ENCODE data around the gene TBL3.

The TBL3 gene

DNA sequence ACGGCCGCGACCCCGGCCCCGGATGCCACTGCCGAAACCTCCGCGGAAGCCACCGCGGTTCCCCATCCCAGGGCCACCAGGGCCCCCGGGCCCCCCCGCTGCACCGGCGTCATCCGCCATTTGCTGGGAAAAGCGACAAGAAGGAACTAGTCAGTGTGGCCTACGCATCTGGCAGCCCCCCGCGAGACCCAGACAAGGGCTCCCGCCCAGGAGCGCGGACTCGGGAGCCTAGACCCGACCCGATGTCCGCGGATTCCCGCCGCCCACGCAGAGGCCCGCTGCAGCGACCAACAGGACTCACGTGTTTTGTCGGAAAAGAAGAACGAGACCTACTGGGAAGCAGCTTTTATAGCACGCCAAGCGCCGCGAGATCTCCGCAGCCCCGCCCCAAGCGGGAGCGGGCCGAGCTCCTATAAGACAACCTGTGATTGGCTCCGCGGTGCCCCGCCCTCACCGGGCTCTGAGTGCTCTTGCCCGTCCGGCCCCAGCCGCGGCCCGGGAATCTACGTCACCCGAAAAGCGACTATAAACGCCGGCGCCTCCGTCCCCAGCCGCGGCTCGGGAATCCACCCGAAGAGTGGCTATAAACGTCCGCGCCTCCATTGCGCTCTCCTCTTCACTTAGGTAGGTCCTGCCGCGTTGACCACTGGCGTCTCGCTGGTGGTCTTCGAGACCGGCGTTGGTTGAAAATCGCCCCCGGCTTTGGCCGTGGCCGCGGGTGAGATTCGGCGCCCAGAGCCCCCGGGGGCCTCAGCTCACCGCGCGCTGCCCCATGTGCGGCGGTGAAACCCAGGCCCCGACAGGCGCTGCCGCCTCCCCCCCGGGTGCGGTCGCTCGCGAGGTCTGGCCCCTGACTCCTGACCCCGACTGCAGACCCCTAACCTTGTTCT is 7.1 kb upstream of the TBL3 start, which contains the start of gene RPS2:
RPS2 (minus strand) TSS at position 321 of the 890 bp plus-strand sequence; CDS start at position 120, 201 bp downstream.
- peak; percentile 85 for DNase-seq (ENCODE audit: low read depth)

DNA sequence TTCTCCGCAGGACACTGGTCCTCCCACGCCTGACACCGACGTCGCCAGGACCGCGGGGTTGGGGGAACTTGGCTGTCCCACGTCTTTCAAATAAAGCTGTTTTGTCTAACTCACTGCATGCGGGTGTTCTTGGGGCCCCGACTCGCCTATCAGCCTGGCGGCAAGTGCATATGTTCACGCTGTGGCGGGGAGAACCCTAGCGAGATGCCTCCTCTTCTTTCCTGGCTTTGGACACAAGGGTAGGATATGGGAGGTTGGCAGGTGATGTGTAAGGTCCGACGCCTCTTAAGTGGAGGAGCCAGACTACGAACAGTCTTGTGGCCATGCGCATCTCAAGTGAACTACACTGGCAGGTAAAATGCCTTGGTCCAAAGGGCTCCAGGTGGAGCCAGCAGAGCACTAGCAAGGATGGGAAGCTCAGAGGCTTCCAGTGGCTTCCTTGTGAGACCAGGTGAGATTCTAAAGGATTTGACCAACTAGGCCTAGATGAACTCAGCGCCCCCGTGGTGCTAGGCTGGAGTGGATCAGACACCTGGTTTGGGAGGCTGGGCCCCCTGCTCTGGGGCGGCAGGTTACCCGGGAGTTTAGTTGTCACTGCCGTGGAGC is 6.4 kb upstream of the TBL3 start:
- DNase-seq (ENCODE audit: low read depth), result no peak

DNA sequence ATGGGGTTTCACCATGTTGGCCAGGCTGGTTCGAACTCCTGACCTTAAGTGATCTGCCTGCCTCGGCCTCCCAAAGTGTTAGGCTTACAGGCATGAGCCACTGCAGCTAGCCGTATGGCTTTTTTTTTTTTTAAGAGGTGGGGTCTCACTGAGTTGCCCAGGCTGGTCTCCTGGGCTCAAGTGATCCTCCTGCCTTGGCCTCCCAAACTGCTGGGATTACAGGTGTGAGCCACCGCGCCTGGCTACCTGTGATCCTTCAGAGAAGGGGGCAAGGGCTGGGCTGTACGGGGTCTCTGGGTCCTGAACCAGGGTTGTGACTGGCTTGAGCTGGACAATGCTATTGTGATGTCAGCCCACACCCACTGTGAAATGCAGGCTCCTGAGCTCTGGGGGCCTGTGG is 5.4 kb upstream of the TBL3 start, which contains the start of gene RNF151:
RNF151 (plus strand) TSS at position 397 of the 400 bp plus-strand sequence. CDS start 26 bp downstream, outside the sequence.
- DNase-seq (ENCODE audit: low read depth), result no peak

DNA sequence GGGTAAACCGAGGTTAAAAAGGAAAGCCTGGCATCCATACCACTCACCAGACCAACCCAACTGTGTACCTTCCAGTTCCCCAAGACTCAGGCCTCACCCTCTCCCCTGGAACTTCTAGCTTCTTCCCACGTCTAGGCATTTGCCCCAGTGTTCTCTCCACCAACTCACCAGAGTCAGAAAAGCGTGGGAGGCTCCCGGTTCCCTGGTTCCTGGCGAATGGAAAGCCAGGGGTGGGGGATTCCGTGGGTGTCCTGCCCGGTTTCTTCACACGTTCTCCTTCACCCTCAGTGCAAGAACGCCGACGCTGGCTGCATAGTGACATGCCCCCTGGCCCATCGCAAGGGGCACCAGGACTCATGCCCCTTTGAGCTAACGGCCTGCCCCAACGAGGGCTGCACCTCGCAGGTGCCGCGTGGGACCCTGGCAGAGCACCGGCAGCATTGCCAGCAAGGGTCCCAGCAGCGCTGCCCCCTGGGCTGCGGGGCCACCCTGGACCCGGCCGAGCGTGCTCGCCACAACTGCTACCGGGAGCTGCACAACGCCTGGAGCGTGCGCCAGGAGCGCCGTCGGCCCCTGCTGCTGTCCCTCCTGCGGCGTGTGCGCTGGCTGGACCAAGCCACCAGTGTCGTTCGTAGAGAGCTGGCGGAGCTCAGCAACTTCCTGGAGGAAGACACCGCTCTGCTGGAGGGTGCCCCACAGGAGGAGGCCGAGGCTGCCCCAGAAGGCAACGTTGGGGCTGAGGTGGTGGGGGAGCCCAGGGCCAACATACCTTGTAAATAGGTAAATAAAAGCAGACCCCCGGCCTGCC is 3.5 kb upstream of the TBL3 start:
- DNase-seq (ENCODE audit: low read depth), result no peak

DNA sequence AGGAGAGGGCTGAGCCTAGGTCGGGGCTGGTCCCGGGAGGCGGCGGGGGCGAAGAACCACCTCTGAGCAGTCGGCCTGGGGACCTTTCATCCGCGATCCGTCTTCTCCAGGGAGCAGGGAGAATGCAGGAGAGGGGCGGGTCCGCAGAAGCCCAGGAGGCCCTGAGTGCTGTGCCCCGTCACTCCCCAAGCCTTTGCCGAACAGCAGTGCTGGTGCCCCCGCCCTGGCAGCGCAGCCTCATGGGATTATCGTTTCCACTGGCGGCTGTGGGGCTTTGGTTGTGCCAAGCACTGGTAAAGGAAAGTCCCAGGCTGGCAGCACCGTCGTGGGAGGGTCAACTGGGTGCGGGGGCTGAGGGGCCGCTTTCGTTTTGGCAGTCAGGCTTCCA is 631 bp downstream of the TBL3 start:
- no peak for DNase-seq (ENCODE audit: low read depth)

DNA sequence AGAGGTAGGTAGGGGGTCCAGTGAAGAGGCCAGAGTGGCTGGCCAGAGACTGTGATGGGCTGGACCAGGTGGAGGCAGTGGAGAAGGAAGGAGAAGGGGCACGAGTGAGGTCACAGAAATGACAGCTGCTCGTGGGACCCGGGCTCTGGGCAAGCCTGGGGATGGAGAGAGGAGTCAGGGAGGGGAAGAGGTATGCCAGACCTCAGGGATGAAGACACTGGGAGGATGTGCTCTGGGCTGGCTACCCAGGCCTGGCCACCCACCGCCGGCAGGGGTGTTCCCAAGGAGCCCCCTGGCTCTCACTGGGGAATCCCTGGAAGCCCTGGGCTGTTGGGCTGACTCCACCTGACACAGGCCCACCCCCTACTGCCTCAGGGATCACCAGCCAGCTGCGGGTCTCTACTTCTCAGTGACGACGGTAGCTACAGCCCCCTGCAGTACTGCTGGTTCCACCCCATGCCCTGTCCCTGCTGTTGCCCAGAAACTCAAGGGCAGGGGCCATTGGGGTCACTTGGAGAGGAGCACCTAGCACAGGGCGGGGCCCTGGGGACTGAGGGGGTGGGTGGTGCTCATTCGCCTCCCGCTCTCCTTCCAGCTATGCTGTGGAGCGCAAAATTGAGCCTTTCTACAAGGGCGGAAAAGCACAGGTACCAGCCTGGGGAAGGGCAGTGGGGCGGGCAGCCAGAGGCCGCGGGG is 1.8 kb downstream of the TBL3 start:
- DNase-seq (ENCODE audit: low read depth), result no peak

DNA sequence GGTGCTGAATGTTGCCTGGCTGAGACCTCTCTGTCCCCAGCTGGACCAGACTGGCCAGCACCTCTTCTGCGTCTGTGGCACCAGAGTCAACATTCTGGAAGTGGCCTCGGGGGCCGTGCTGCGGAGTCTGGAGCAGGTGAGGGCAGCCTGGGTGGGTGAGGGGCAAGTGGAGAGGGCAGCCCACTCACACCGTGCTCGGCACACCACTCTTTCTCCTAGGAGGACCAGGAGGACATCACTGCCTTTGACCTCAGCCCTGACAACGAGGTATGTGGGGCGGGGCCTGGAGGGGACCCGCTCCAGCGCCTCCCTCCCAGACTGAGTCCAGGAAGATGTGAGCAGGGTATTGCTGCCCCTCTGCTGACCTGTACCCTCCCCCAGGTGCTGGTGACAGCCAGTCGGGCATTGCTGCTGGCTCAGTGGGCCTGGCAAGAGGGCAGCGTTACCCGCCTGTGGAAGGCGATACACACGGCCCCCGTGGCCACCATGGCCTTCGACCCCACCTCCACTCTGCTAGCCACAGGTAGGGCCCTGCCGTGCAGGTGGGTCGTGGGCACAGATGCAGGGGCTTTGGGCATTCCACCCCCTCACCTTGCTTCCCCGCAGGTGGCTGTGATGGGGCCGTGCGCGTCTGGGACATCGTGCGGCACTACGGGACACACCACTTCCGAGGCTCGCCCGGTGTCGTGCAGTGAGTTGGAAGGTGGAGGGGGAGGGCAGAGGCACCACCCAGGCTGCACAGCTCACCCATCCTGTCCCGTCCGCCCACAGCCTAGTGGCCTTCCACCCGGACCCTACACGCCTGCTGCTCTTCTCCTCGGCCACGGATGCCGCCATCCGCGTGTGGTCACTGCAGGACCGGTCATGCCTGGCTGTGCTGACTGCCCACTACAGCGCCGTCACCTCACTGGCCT is 2.6 kb downstream of the TBL3 start:
- DNase-seq (ENCODE audit: low read depth), result no peak

DNA sequence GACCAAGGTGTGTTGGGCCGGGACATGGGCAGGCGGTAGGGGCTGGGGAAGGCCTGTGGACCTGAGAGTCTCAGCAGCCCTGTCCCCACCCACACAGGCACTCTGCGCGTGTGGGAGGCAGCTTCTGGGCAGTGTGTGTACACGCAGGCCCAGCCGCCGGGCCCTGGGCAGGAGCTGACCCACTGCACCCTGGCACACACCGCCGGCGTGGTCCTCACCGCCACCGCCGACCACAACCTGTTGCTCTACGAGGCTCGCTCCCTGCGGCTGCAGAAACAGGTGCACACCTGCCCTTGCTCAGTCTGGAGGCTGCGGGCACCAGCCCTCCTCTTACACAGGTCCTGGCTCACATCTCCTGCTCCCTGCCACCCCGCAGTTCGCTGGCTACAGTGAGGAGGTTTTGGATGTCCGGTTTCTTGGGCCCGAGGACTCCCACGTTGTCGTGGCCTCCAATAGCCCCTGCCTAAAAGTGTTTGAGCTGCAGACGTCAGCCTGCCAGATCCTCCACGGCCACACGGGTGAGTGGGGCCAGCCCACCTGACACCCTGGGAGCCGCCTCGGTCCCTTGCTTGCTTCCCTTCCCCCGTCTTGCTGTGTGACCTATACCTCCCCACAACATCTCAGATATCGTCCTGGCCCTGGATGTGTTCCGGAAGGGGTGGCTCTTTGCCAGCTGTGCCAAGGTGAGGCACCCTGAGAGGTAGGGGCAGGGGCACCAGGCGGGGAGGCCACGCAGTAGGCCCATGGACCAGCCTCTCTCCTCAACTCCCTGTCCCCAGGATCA is 3.8 kb downstream of the TBL3 start:
- DNase-seq (ENCODE audit: low read depth), result no peak

DNA sequence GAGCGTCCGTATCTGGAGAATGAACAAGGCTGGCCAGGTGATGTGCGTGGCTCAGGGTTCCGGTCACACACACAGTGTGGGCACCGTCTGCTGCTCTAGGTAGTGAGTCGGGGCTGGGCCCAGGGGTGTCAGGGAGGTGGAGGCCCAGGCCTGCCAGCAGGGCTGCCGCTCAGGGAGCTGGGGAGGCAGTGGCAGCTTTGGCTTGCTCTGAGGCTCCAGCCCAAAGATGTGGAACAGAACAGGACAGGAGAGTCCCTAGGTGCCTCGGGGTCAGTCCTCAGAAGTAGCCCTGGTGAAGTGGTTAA is 4.3 kb downstream of the TBL3 start:
- no peak for DNase-seq (ENCODE audit: low read depth)

DNA sequence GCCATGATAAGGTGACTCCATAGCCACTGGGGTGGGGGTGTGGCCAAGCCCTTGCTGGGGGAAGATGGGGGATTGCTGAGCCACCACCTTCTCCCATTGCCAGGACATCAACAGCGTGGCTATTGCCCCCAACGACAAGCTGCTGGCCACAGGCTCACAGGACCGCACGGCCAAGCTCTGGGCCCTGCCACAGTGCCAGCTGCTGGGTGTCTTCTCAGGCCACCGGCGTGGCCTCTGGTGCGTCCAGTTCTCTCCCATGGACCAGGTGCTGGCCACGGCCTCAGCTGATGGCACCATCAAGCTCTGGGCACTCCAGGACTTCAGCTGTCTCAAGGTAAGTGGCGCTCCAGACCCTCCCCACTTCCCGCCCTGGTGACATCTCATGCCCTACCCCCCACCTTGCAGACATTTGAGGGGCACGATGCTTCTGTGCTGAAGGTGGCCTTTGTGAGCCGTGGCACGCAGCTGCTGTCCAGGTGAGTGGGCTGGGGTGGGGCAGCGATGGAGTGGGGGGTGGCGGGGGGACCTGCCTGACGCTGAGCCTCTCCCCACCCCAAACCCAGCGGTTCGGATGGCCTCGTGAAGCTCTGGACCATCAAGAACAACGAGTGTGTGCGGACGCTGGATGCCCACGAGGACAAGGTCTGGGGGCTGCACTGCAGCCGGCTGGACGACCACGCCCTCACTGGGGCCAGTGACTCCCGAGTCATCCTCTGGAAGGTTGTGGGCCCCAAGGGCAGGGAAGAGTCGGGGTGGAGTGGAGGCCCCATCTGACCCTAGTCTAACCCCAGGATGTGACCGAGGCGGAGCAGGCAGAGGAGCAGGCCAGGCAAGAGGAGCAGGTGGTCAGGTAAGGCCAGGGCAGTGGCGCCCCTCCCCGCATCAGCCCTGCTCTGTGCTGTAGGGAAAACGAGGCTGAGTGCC is 5.4 kb downstream of the TBL3 start:
- DNase-seq (ENCODE audit: low read depth), result no peak

DNA sequence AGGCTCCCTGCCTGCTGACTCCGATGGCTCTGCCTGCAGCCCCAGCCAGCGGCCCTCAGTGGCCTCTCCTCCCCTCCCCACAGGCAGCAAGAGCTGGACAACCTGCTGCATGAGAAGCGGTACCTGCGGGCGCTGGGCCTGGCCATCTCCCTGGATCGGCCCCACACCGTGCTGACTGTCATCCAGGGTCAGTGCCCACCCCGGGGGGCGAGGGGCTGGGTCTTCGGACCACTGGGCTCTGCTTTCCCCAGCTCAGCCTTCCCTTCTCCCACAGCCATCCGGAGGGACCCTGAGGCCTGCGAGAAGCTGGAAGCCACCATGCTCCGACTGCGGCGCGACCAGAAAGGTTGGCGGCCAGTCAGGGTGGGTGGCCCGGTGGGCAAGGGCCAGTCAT is 6.0 kb downstream of the TBL3 start:
- DNase-seq (ENCODE audit: low read depth), result no peak

DNA sequence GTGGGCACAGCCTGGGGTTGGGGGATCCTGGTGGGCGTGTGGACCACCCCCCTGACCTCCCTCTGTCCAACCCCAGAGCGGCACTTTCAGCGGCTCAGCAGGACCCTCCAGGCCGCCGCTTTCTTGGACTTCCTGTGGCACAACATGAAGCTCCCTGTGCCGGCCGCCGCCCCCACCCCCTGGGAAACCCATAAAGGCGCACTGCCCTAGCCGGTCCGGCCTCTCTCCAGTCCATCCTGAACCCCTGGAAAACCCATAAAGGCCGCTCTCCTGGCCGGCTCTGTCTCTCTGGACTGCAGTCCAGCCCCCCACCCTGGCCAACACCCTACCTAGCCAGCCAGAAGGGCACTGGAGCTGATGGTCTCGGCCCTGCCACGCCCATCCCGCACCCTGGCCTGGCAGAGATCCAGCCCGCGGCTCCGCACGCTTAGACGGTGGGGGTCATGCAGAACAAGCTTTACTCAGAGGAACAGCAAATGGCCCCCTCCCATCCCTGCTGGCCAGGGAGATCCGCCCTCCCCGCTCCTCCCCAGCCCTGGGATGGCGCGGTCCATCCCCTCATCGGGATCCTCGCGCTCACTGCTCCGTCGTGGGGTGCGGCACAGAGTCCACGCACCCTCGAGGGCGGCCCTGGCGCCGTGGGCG is 6.7 kb downstream of the TBL3 start:
- DNase-seq (ENCODE audit: low read depth), result no peak

DNA sequence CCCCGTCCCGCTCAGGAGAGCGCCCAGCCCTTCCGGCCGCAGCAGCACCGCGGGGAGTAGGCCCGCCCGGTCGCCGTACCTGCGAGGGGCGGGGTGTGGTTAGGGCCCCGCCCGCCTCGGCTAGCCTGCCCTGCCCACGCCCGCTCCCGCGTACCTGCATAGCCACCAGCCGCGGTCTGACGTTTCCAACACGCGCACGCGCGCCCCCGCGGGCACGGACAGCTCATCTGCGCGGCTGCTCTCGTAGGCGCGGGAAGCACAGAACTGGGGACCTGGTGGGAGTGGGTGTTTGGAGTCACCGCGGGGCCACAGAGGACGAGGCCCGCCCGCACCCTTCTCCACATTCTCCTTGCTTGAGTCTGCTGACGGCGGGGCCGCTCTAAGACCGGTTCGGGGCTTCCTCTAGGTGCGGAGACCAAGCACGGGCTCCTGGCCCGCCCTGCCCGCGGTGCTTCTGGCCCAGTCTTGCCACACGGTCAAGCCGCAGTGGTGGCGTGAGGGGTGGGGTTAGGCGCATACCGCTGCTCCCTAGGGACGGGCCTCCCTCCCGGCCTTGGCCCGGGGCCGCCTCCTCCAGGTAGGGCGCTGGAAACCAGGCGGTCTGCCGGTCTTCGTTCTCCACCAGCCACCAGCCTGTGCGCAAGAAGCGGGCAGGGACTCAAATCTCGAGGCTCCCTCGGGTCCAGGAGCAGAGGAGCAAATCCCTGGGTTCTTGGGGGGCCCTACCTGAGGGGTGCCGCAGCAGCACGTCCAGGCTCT is 7.6 kb downstream of the TBL3 start:
- DNase-seq (ENCODE audit: low read depth), result no peak

DNA sequence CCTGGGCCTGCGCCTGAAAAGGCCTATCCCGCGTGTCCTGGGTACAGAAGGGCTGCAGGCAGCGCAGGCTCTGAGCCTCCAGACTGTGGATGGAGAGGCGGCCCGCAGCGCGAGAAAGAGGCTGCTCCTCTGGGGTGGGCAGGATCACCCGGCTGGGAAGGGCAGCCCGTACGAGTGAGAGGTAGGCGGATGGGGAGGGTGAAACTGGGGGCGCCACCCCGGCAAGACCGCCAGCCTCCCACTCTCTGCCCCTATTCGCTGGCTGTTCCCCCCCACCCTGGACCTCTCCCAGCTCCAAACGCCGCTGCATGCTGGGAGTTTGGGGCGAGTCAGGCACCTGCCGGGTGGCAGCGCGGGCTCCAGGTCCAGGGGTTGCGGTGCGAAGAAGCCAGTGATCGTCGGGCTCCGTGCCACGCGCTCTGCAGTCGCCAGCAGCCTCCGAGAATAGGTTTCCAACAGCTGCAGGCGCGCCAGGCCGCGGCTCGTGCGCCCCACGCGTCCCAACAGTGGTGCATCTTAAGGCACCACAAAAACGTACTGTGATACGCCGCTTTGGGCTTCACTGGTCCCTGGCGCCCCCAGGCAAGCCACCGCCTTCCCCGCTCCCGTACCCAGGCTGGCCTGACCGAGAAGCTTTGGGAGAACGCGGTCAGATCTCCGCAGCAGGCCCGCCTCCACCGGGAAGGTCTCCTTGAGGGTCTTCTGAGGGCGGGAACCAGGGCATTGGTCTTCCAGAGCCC is 8.3 kb downstream of the TBL3 start:
- DNase-seq (ENCODE audit: low read depth), result no peak

DNA sequence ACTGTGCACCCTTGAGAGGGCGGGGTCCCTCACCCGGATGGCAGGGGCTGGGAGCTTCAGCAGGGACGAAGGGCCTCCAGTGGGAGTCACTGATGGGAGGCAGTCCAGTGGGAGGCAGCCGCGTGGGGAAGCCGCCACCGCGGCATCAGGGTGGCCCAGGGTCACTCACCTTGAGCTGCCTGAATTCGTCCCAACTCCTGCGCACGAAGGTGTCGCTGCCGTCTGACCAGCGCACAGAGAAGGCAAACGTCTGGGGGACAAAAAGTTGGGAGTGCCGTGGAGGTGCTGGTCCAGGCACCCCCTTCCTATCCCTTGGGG is 8.9 kb downstream of the TBL3 start:
- DNase-seq (ENCODE audit: low read depth), result no peak

DNA sequence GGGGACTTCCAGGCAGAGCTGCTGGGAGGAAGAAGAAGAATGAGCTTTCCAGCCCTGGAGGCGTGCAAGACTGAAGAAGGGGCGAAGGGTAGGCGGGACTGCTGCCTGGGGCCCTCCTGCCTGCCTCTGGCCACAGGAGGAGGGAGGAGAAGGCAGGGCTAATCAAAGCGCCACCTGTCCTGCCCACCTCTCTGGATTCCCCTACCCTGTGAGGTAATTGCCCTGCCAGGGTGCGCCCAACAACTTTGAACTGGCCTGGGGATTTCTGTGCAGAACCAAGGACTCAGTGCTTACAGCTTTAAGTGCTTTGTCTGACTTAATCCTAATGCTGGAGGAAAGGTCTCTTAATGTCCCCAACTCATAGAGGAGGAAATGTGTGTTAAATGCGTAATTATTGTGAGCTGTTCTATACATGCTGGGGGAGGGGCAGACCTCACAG is 9.6 kb downstream of the TBL3 start, which contains the start of gene NOXO1:
NOXO1 (minus strand) TSS at position 72 of the 439 bp plus-strand sequence. CDS start 290 bp downstream, outside the sequence.
- DNase-seq (ENCODE audit: low read depth), result no peak

DNA sequence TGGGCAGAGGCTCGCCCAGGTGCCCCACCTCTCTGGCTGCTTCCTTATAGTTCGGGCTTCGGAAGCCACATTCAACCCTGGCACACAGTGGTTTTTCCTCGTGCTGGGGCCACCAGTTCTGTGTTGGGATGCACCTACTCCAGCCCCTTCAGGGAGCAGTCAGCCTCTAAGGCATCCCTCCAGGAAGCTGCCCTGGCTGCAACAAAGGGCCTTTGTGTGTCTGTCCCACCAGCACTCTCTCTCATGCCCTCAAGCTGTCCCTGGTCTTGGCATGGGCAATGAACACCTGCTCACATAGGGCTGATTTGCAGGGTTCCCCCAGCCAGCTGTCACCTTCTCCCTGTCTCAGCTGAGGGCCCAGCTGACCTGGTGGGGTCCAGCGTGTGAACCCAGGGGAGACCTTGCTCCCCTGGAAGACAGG is 10.2 kb downstream of the TBL3 start:
- no peak for DNase-seq (ENCODE audit: low read depth)

All from HS-27A (cell line).